Inferior parietal cortex (tissue), 1 donor: ENCODE data around the gene TFR2.

Experiments
- DNase-seq: peaks from one replicate; pipeline ENCODE4 v3.0.0-alpha.2; 2016; ENCODE audit errors: extremely low spot score

The TFR2 gene

DNA sequence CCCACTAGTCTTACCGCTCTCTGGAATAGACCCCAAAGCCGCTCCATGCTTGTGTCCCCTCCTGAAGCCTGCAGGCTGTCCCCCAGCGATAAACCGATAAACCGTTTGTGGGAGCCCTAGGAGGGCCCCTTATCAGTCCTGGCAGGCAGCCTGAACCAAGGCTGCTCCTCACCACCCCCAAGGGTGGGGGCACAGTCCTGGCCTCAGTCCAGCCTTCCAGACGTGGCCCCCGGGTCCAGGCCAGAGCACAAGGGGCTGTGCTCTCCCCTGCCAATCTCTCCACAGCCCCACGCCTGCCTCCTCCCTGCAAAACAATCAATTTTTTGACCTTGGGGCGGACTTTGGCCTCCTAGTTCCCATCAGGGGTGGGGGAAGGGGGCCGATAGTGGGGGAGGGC is at the start of gene TFR2:
Gene TFR2 (minus strand): TSS at position 90 of the 397 bp plus-strand sequence. CDS start 43 bp downstream, at position 47.
- DNase-seq, result peak; percentile 46

DNA sequence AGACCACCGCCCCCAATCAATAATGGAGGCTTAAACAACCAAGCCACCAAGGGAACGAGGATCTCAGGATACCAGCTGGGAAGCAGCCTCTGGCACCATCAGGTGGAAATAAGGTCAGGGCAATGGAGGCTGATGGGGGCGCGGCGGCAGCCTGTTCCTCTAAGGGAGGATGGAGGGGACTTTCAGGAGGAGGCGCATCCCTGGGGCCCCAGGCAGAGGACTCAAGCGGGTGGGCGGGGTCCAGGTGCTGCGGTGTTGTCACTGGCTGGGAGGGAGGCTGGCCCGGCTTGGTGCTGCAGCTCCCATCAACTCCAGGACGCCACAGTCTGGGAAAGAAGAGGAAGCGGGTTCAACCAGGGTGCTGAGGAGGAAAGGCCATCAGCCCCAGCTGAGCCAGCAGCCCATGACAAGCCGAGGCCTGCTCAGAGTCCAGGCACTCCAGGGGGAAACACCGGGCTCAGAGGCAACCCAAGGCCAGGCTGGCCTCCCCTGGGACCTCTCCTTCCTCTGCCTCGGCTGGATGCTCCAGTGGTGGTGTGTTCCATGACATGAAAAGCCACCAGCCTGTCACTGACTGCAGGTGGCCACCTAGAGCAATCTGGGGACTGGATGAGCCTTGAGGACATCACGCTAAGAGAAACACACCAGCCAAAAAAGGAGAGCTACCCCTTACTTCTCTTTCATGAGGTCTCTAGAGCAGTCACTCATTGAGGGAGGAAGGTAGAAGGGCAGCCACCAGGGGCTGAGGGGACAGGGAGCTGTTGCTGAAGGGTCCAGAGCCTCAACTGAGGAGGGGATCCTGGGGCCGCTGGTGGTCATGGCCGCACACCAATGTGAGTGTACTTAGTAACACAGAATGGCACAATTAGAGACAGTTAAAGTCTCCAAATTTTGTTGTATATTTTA is 48.1 kb upstream of the TFR2 start:
- no peak for DNase-seq

DNA sequence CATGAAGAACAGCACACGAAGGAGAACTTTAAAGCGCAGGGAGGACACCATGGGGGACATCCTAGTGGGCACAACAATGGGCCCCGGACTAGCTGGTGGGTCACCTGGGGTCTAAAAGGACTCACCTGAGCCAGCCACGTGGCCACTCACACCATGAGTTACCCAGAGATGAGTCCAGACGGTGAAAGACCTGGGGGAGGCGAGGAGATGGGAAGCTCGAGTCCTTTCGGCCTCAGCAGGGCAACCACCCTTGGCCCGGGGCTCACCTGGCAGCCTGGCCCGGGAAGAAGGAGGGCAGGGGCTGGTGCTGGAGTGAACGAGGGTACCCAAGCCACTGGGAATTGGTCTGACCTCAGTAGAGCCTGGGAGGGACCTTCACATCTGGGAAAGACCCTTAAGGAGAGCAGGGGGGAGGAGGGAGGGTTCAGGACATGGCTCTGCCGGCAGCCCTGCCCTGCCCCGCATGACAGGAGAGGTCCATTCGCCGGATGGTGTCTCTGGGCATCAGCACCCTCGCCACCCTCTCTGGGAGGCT is 47.0 kb upstream of the TFR2 start:
- DNase-seq, result no peak

DNA sequence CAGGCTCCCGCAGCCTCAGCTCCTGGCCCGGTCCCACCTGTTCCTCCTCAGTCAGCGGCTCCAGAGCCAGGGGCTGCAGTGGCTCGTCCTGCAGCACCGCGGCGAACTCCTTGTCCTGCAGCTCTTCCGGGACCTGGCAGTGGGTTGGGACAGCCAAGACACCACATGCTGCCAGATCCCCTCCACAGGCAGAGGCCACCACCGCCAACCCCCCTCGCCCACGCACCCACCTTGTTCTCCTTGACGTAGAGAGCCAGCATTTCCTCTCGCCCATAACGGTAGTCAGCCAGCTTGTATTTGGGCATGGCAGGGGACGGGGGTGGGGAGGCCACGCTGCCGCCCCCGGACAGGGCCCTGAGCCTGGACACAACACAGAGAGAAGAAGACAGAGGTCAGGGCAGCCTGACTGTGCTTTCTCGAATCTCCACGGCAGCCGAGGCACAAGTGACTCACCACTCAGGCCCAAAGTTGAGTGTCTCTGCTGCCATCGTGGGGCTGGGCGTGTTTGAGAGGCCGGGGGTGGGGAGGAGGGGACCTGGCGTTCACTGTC is 46.5 kb upstream of the TFR2 start:
- DNase-seq, result no peak

DNA sequence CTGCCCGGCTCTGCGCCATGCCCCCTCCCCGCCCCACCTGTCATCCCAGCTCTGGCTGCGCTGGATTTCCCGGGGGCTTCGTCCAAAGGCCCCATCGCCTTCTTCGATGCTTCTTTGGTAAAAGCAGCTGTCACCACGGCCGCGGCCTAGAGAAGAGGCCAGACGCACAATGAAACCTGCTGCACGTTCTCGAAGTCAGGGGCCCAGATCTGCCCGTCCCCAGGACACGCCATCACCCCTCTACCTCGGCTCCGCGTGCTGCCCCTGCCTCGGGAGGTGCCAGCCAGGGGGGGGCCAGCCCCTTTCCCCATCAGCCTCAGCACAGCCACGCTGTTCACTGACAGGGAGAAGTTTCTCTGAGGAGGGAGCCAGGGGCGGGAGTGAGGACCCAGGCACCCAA is 45.9 kb upstream of the TFR2 start:
- no peak for DNase-seq

DNA sequence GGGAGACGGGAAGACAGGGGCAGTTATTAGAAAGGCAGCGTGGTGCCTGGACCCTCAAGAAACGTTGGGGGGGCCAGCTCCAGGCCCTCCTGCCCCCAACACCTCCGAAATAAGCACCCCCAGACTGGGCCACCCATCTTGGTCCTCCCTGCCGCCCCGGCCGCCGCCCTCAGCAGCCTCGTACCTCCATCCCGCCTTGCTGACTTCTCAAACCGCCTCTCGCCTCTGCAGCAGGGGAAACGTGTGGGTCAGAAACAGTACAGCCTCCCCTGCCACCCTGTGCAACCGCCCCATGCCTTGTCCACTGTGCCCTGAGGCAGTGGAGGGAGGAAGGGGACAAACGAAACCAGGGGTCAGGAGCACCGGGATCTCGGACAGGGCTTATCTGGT is 45.5 kb upstream of the TFR2 start:
- DNase-seq, result no peak

DNA sequence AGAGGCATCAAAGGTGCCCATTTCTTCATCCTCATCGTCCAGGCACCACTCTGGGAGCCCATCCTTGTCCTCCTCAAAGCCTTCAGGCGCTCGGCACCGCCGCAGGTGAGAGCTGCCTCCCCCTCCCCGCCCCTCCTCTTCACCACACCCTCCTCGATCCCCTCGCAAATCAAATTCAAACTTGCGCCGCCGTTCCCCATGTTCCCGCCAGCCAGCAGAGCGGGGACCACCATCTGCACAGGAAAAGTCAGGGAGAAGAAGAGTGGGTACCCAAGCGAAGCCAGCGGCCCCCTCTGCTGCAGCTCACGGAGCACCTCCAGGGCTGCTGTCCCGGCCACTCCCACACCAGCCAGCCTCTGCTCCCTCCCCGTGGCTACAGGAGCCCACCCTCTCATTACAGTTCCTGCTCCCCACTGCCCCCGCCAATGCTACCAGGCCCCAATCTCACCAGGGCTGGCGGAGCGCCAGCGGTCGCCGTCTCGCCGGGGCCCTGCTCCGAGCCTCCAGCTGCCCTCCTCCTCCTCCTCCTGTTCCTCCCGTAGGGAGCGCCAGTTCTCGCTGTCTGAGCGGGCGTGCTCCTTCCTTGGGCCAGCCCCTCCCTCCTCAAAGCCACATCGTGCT is 45.0 kb upstream of the TFR2 start:
- no peak for DNase-seq

DNA sequence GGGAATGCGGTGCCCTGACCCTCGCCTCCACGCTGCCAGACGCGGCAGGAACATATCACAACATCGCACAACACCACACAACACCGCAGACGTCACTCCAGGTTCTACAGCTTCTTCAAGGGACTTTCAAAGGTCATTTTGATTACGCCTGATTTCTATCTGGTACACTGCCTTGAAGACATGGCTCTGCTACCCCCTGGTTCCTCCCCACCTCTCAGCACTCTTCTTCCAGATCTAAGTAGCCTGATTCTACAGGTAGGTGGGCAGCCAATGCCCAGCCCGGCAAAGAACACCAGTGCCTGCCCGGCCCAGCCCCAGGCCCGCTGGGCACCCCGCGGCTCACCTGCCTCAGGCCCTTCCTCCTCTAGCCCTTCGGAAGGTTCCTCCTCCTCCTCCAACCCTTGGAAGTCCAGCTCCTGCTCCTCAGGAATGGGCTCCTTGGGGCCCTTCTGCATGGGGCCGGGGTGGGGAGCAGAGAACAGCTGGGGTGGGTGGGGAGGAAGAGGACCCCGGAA is 44.3 kb upstream of the TFR2 start:
- no peak for DNase-seq

DNA sequence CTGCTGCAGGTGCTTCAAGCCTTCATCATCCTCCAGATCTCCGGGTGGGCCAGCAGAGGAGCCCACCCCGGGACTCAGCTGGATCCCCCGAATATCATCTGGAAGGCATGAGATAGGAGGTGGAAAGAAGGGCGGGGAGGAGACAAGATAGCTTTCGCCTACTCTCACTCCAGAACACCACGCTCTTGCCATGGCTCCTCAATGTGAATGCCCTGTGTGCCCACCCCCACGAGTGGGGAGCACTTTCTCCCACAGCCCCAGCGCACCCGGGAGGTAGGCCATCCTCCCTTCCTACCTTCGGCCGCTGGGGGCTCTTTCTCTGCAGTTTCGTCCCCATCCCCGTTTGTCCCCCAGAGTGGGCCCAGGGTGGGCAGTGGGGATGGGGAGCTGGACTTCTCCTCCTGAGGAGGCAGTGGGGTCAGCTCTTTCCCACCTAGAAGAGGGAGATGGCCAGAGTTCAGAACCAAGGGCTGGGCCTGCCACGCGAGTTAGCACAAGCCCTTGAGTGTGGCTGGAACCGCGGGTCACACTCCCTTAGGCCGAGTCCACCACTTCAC is 43.8 kb upstream of the TFR2 start:
- DNase-seq, result no peak

DNA sequence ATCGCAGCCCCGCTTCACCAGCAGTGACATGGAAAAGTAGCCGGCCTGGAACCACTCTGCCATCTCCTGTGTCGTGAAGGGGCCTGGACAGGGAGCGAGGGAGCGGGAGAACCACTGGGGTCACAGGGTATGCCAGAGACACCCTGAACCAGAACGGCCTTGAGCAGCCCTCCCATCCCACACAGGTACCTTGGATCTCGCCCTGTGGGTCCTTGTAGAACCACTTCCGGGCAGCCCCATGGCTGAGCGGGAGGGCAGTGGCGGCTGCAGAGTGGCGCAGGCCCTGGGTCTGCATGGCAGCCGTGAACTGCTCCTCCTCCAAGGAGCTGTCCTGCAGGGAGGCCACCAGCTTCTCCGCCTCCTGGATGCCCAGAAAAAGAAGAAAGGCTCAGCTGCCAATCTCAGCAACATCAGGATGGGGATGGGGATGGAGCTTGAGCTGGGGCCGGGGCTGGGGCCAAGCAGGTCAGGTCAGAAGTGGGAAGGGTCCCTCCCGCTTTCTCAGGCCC is 43.2 kb upstream of the TFR2 start:
- DNase-seq, result no peak

DNA sequence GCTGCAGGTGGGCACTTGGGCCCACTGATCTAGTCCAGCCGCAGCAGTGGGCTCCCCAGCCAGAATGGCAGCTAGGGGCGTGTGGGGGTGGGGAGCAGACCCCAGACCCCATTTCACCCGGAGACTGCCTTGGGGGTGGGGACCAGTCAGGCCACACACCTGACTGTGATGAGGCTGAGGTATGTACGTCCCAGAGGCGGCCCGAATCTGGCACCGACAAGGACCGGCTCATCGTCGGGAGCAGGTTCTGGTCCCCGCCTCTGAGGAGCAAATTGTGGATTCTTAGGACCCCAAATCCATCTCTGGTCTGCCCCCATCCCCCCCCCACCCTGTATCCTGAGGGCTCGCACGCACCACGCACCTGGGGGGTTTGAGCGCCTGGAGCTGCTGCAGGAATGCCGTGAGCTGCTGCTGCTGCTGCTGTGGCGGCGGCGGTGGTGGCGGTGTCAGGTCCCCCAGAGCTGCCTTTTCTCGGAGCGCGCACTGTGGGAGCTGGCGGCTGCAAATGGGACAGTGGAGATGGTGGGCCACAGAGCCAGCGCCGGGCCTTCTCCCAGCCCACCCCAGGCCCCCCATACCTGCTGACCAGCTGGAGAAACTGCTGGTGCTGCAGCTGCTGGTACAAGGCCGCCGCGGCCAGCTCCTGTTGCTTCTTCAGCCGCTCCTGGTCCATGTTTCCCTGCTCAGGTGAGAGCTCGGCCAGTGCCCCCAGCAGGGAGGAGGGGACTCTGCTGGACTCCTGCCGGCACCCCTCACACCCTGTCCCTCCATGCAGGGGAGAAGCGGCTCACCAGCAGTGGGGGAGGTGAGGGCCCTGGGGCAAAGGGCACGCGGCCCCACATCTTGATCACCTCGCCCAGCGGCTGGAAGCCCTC is 42.5 kb upstream of the TFR2 start:
- DNase-seq, result no peak

DNA sequence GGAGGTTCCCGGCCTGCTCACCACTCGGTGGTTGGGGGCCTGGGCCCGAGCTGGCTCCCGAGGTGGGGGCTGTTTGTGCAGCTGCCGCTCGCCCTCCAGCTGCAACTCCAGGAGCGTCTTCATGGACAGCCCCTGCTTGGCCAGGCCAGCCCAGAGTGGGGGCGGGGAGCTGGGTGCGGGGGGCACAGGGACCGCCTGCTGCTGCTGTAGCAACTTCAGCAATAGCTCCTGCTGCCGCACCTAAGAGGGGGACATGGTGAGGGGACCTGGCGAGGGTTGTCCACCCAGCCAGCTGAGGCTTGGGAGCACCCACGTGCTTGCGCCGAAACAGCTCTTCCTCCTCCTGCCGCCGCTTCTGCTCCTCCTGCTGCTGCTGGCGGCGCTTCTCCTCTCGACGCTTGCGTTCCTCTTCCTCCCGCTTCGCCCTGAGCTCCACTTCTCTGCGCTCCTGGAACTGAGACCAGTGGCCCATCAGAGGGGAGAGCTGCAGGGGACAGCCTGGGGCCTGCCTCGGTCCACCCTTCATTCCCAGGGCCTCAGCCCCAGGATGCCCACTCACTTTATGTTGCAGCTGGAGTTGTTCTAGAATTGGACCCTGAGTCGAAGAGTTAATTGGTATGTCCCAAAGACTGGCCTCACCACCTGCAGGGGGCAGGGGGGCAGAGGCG is 41.8 kb upstream of the TFR2 start:
- DNase-seq, result no peak

DNA sequence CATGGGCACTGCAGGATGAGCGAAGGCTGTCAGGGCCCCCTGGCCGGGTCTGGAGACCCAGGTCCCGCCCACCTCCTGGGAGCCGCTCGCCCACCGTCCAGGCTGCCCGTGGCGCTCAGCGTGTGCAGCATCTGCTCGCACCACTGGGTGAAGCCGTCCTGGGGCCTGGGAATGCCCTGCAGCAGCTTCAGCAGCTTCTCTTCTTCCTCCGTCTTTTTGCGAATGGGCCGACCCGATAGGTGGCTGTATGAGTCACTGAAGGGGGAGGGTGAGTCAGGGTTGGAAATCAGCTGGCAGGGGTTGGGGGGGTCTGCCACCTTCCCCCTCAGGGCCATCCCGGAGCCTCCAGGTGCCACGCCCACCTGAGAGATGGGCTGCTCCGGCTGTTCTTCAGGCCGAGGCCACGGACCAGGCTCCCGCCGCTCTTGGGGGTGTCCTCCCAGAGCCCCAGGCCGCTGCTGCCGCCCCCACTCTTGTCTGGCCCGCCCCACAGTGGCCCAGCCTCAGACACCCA is 40.9 kb upstream of the TFR2 start:
- DNase-seq, result no peak

DNA sequence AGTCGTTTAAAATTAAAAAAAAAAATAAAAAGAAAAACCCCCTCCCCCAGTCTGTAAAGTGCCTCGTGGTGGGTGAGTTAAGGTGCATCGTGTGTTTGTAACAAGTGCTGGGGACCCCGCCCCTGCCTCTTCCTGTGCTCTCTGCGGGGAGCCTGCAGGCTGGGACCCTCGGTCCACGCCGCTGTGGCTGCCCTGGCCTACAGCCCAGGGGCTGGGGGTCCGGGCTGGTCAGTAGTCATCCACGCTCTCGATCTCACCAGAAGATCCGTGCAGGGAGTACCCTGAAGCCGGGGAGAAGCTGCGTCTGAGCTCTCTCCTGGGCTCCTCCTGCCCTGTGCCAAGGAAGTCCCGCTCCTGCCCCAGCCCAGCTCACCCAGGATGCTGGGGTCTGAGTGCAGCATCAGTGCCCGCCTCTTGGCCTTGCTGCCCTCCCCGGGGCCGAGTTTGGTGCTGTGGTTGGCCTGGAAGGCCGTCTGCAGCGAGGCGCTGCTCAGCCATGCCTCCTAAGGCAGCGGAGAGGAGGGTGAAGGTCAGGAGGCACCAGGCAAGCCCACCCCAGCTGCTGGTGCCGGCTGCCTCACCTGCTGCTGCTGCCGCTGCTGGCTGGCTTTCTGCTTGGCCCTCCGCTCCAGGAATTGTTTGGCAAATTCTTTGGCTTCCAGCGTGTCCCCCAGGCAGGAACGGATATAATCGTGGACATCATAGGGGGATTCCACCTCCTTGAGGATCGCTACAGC is 40.3 kb upstream of the TFR2 start:
- no peak for DNase-seq

DNA sequence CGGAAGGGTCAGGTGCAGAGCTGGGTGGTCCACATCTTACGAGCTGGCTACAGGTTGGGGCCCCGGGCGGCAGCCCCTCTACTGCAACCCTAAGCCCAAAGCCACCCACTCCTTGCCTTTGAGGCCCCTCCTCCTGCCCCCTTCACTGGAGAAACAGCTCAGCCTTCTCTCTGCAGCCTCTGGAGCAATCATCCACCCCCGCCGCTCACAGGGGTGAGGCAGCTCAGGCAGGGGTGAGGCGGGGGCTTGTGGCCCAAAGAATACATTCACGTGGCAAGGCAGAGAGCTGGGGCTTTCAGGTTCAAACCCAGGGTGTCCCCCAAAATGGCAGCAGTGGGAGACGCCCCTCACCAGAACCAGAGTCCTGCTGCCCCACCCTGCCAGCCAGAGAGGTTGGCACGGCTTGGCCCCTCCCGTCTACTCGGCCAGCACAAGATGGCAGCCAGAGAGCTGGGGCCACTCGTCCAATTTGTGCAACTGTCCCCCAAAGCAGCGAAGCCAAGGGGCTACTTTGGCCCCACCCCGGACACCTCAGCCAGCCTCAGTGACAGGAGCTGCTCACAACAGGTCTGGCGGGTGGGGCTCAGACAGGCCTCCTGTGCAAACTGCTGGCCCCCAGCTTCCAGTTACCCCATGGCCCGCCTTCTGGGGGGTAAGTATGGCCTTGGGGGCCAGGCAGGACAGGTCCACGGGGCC is 39.4 kb upstream of the TFR2 start:
- no peak for DNase-seq

DNA sequence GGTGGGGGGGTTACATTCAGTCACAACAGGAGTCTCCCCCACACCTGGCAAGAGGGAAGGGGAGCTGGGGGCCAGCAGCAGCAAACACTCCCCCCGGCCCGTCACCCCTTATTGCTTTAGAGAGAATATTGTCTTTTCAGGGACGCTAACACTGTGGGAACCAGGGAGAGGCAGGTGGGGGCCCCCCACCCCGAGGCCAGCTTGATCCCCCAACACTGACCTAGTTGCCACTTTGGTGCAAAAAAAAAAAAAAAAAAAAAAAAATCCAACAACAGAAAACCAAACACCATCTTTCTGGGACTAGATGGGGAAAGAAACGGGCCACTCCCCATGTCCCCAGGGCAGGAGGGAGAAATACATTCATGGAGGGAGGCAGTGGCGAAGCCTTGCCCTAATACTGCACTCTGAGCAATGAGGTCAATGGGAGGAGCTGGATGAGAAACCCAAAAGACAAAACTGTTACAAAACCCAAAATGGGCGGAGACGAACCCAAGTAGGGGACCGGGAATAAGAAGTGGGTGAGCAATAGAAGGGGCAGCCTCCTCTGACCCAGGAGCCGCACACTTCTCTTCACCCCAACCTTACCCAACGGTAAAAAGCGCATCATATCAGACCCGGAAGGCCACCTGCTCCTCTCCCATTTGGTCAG is 38.7 kb upstream of the TFR2 start:
- no peak for DNase-seq

DNA sequence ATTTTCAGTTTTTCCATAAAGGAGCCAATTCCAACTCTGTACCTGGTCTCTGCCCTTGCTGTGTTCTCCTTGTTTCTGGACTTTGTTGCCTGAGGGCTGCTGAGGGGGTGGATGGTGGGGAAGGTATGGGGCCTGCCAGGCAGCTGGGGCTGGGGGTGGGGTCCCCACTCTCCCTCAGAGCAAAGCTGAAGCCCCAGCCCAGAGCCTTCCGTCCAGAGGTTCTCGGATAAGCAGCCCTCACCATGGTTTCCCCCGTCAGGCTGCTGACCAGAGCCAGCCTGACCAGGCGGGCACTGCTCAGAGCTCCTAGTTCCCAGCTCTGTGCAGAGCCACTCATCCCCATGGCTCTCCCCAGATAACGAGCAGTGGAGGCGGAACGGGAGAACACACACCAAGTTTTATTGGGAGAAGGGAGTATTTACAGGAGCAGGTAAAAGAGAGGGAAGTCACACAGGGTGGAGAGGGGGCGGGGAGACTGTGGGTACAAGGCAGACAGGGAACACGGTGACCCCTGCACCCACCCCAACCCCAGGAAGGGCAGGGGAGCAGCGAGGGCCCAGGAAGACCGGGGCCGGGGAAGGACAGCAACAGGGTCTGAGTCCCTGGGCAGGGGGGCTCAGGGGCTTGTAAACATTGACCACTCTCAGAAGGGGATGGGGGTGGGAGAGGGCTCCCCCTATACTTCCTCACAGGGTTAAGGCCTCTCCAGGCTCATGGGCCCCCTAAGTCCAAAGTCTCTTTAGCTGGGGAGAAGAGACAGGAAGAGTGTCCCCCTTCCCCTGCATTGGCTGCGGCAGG is 38.0 kb upstream of the TFR2 start:
- no peak for DNase-seq
